GM18505 (cell line): ENCODE data around the gene BECN2.
A peak's percentile ranks its signal among the peaks of the same experiment; 100 is the strongest.

ENCODE experiments used
- ATAC-seq: cut with Tn5 transposase; IDR thresholded peaks from one replicate; pipeline ENCODE4 v1.9.1; 2021; ENCODE audit not compliant: unreplicated experiment
- POLR2A ChIP-seq: IDR thresholded peaks from 4 replicates; pipeline ENCODE4 v1.6.1; 2011; ENCODE audit warnings: borderline replicate concordance; ENCODE audit not compliant: insufficient read depth, insufficient read length; ENCODE audit errors: extremely low read depth

BECN2 gene

GRCh38 chr1:241994171-241994570 lies 36.6 kb downstream of the BECN2 start:
- no peak for ATAC-seq
- TF ChIP-seq POLR2A = no peak

DNA sequence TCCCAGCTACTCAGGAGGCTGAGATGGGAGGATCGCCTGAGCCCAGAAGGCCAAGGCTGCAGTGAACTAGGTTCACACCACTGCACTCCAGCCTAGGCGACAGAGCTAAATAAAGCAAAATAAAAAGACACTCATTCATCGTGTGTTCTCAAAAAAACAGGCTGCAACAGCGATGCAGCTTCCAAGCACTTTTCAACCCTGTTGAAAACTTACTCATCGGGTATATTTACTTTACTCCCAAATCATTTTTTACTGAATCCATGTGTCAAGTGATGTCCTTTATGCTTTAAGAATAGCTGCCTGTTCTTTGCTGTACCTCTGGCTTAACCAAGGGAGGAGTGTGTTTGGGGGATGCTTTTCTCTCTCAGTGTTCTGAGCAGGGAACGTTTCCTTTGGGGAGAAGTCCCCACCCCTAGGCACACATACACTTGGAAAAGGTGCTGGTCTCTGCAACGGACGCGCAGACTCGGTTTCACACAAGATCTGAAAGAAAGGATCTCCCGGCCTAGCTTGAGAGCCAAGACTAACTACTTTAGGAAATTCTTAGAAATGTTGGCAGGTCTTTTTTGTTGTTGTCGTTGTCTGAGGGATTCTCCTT lies 39.9 kb downstream of the BECN2 start:
- TF ChIP-seq POLR2A = no peak
- ATAC-seq = no peak

DNA sequence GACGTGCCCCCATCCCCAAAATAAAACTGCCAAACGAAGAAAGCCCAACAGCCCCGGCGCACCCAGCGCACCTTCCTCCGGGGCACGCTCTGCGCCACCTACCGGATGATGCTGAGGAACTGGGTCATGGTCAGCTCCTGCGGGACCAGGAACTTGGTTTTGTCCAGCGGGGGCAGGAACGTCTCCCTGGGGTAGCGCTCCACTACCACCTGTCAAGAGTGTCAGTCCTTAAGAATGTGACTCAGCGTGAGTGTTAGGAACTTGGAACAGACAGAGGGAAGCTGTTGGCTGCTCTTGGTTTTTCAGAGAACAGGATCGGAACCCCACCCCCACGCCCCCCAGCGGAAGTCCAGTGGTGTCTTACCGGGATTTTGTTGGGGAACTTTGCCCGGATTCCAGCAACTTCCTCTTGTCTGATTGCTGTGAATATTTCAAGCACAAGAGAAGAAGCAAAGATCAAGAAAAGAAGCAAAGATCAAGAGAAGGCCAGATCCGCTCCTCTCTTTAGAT lies 40.9 kb downstream of the BECN2 start:
- peak; percentile 83 for ATAC-seq
- TF ChIP-seq POLR2A = no peak

DNA sequence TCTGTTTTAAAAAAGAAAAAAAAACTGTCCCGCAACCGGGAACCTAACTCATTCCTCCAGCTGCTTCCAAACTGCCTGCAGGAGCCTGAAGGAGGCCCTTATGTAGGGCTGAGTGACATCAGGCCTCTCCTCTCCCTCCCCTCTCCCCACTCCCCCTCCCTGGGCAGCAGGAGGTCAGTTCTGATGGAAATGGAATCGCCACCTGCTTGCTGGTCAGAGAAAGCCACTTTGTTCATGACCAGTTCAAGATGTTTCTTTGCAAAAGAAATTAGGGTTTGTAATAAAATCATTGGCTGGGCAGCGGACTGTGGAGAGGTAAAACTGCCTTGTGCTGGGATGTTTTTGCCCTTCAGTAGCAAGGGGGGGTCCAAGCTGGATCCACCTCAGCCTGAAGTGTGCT lies 41.5 kb downstream of the BECN2 start, which contains the start of gene MAP1LC3C:
TSS of gene MAP1LC3C (minus strand) at position 73 of the 400 bp plus-strand sequence. CDS start 90 bp downstream, outside the sequence.
- no peak for TF ChIP-seq POLR2A

GRCh38 chr1:242000434-242000833 lies 42.9 kb downstream of the BECN2 start:
- no peak for ATAC-seq
- no peak for TF ChIP-seq POLR2A

More for the DNA sequence above, 41.5 kb downstream of the BECN2 start, which contains the start of gene MAP1LC3C:
- ATAC-seq = no peak

DNA sequence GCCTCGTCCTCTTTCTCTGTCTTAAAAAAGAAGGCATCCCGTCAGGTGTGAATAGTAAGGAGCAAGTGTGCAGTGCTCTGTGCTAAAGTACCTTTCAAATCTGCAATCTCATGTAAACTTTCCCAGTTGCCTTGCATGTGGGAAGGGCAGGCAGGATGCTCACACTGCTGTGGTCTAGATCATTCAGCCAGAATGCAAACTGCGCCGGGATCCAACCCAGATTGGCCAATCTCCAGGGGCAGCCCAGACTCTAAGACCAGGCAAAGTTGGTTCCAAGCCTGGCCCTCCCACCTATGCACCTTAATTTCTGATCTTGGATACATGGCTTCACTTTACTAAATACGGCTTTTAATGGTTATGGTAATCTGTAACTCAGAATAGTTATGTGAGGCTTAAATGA lies 44.5 kb downstream of the BECN2 start:
- TF ChIP-seq POLR2A = no peak
- ATAC-seq = no peak

DNA sequence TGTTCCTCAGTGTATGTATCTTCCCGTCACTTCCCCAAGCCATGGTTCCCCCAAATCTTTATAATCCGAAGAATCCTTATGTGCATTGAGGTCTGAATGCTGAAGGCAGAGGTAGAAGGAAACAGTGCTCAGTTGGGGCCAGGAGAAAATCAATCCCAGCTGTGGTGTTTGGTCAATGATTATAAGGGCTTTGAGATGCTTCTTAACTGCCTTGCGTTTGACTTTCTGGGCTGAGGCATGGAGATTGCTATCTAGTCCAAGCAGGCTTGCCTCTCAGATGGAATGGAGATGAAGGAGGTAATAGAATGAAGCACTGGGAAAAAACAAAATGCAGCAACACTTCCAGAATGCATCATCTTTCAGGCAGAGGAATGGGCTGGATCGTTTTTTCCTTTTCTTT lies 44.9 kb downstream of the BECN2 start:
- ATAC-seq = no peak
- TF ChIP-seq POLR2A = no peak

DNA sequence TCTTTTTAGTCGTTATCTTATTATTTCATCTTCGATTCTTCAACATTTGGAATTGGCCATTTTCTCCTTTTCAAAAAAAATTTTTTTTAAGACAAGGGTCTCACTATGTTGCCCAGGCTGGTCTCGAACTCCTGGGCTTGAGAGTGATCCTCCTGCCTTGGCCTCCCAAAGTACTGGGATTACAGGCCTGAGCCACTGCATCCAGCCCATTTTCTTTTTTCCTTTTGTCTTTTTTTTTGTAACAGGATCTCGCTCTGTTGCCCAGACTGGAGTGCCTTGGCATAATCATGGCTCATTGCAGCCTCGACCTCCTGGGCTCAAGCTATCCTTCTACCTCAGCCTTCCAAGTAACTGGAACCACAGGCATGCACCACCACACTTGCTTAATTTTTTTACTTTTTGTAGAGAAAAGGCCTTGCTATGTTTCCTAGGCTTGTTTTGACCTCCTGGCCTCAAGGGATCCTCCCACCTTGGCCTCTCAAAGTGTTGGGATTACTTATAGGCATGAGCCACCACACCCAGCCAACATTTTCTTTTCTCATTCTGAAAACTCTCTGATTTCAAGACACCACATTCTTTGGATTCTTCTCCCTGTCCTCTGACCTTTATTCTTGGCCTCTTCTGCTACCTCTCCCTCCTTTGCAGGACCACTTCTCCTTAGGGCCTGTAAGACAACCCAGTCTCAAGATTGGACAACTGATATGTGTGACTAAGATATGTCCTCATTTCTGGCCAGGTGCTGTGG lies 47.4 kb downstream of the BECN2 start:
- TF ChIP-seq POLR2A = no peak
- no peak for ATAC-seq

GRCh38 chr1:242005866-242006535 lies 48.4 kb downstream of the BECN2 start:
- TF ChIP-seq POLR2A = no peak
- ATAC-seq = no peak

DNA sequence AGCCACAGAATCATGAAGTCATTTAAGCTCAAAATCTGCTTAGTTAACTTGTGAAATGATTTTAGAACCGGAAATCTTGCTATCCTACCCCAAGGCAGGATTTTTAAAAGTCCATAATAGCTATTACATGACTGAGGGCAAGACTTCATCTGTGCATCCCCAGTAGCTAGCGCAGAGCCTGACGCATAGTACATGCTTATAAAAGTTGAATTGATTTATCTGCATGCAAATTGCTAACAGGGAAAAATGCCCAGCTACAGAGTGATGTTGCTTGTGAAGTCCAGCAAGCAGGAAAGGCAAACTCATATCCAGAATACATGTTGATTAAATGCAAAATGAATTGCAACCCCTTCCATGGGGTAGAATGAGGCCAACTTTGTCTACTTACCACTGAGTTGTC lies 49.4 kb downstream of the BECN2 start:
- TF ChIP-seq POLR2A = no peak
- no peak for ATAC-seq
